Muscle of leg (tissue), 11 donors: ENCODE results near the gene ELOF1. TPM values are rescaled to one million over a fixed set of nuclear protein-coding genes. Genes with fewer than 3 reads are reported as not detected.
A peak's percentile ranks its signal among the peaks of the same experiment; 100 is the strongest.

Source experiments
- DNase-seq: peaks from one replicate; pipeline ENCODE4 v3.0.0; 2013
- H3K27ac ChIP-seq: one replicate; pipeline ENCODE4 v1.5.1; 2013; ENCODE audit warnings: mild to moderate bottlenecking, low read length, control low read depth
- H3K27me3 ChIP-seq: one replicate; pipeline ENCODE4 v1.6.1; 2013; ENCODE audit warnings: low read length; ENCODE audit not compliant: control insufficient read depth, insufficient read depth
- H3K36me3 ChIP-seq: one replicate; pipeline ENCODE4 v1.6.1; 2013; ENCODE audit warnings: low read length; ENCODE audit not compliant: control insufficient read depth, insufficient read depth
- H3K4me1 ChIP-seq: one replicate; pipeline ENCODE4 v1.6.1; 2013; ENCODE audit warnings: low read length; ENCODE audit not compliant: control insufficient read depth, insufficient read depth
- H3K4me3 ChIP-seq: one replicate; pipeline ENCODE4 v1.5.1; 2013; ENCODE audit warnings: low read length, control low read depth
- H3K9me3 ChIP-seq: replicated peaks from 2 replicates; pipeline ENCODE4 v1.6.1; 2013; ENCODE audit warnings: low read depth, low read length; ENCODE audit not compliant: control insufficient read depth
- WGBS: methylation state at CpG from one replicate; pipeline ENCODE4 v1.1.5; 2013; ENCODE audit warnings: missing lambda C conversion rate; ENCODE audit not compliant: insufficient coverage; 5-methylcytosine and 5-hydroxymethylcytosine counted together
- polyA plus RNA-seq, 8 donors: library from polyadenylated mRNA; unstranded; fragments of 120-200 nt; gene quantifications; one replicate each; pipeline versions ENCODE4 v1.2.1 to v1.2.3, GENCODE V29; 2013; ENCODE audit warnings: inconsistent platforms in 1 of 8, low replicate concordance in 1 of 8; ENCODE audit not compliant: insufficient read length in 8 of 8, insufficient read depth in 1 of 8
- total RNA-seq: library from RNA; stranded (reverse); fragments of 120-200 nt; gene quantifications from one replicate; pipeline ENCODE4 v1.2.4, GENCODE V29; 2013

The ELOF1 gene
- total and polyA plus RNA-seq, 9 donors: 32.3 to 43.3 (median 37.7) TPM

DNA sequence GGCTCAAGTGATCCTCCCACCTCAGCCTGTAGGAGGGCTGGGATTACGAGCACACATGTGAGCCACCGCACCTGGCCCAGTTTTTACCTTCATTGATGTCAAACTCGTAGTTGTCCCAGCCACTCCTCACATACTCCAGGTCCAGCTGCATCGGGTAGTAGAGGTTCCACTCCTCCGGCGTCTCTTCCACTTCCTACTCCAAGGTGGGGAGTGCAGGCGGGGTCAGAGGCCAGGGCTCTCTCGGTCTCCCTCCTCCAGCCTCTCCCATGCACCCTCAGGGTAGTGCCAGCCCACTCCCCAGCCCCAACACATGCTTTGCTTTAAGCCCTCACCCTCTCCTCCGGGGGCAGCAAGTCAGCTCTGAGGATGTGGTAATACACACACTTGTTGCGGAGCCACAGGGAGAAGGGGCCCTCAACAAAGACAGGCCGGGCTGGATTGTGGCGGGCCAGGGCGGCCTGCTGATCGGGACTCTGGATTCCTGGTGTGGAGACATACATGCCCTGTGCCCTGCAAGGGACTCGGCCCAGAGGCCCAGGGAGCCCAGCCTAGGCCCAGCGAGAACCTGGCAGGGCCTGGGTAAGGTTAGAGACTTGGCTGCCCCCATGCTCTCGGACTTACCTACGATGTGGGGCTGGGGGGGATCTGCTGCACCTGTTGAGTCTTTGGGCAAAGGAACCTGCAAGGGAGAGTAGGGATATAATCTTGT lies 51.5 kb downstream of the ELOF1 start:
- Histone ChIP-seq H3K27ac (no peak overlapping the region), H3K36me3 (peaks cover 10% of the 10 kb centered on the region), H3K4me1 (peaks cover 14% of the 10 kb centered on the region), H3K9me3 (no peaks in the 10 kb centered on the region), H3K4me3 (no peak overlapping the region), H3K27me3 (no peaks in the 10 kb centered on the region)
- WGBS: 89% methylated on average over 9 of the region's 18 CpGs
- no peak for DNase-seq

GRCh38 chr19:11506967-11507366 lies 52.1 kb downstream of the ELOF1 start:
- Histone ChIP-seq H3K9me3 (no peaks in the 10 kb centered on the region), H3K27me3 (no peaks in the 10 kb centered on the region), H3K4me3 (no peak overlapping the region), H3K27ac (no peak overlapping the region), H3K36me3 (peaks cover 10% of the 10 kb centered on the region), H3K4me1 (peaks cover 14% of the 10 kb centered on the region)
- DNase-seq: no peak
- 89% methylated on average over 4 of the region's 6 CpGs for WGBS

GRCh38 chr19:11506101-11506555 lies 52.9 kb downstream of the ELOF1 start:
- no peaks in the 10 kb centered on the region for H3K27me3 ChIP-seq
- H3K9me3 ChIP-seq: no peaks in the 10 kb centered on the region
- H3K4me3 ChIP-seq: peak overlapping the region; percentile 65
- WGBS: 19% methylated on average over 18 of the region's 20 CpGs
- DNase-seq: no peak
- peak overlapping the region; percentile 82 for H3K27ac ChIP-seq
- H3K36me3 ChIP-seq: peaks cover 6% of the 10 kb centered on the region
- peaks cover 14% of the 10 kb centered on the region for H3K4me1 ChIP-seq

- H3K9me3 ChIP-seq: no peaks in the 10 kb centered on the region
- H3K4me3 ChIP-seq: peak within 1 kb of the TSS; percentile 65
- H3K36me3 ChIP-seq: peaks cover 2% of the 10 kb centered on the region
- WGBS: under 1% methylated on average over 59 of the region's 65 CpGs
- no peaks in the 10 kb centered on the region for H3K27me3 ChIP-seq
- DNase-seq: peak; percentile 98
- H3K27ac ChIP-seq: peak within 1 kb of the TSS; percentile 89
- peaks cover 14% of the 10 kb centered on the region for H3K4me1 ChIP-seq
Measured at GRCh38 chr19:11505504-11506100, 53.4 kb downstream of the ELOF1 start, which contains the start of gene ZNF653. Gene ZNF653 (minus strand): TSS chr19:11505839. CDS start chr19:11505786, 53 bp downstream.

GRCh38 chr19:11505032-11505503 lies 54.0 kb downstream of the ELOF1 start:
- under 1% methylated on average over 29 of the region's 33 CpGs for WGBS
- Histone ChIP-seq H3K36me3 (no peaks in the 10 kb centered on the region), H3K27ac (peak overlapping the region; percentile 89), H3K27me3 (no peaks in the 10 kb centered on the region), H3K4me3 (peak overlapping the region; percentile 65), H3K4me1 (peaks cover 14% of the 10 kb centered on the region), H3K9me3 (no peaks in the 10 kb centered on the region)
- DNase-seq: peak; percentile 98

- peaks cover 14% of the 10 kb centered on the region for H3K4me1 ChIP-seq
- WGBS: 33% methylated on average over 4 of the region's 7 CpGs
- H3K9me3 ChIP-seq: no peaks in the 10 kb centered on the region
- no peak for DNase-seq
- peak overlapping the region; percentile 89 for H3K27ac ChIP-seq
- no peaks in the 10 kb centered on the region for H3K27me3 ChIP-seq
- H3K4me3 ChIP-seq: peak overlapping the region; percentile 65
- H3K36me3 ChIP-seq: no peaks in the 10 kb centered on the region
Measured at GRCh38 chr19:11504502-11505031, 54.5 kb downstream of the ELOF1 start.

Other genes with a start within 250 kb of the ELOF1 start
- gene RAB3D, start 219.6 kb downstream of the ELOF1 start, total RNA-seq: 4.3 TPM
- 10 to 100 TPM in 1 of 8 donors, 1 to 10 TPM in 7; 4.1 to 10.7 (median 6.6) TPM for gene RAB3D, start 219.6 kb downstream of the ELOF1 start, polyA plus RNA-seq
- 48.2 TPM for gene TMEM205, start 213.0 kb downstream of the ELOF1 start, total RNA-seq
- gene TMEM205, start 213.0 kb downstream of the ELOF1 start, polyA plus RNA-seq: 10 to 100 TPM; 40.1 to 53.6 (median 45.5) TPM
- gene CCDC159, start 212.7 kb downstream of the ELOF1 start, total RNA-seq: 5.2 TPM
- gene CCDC159, start 212.7 kb downstream of the ELOF1 start, polyA plus RNA-seq: 10 to 100 TPM in 2 of 8 donors, 1 to 10 TPM in 6; 5.1 to 13.7 (median 8.3) TPM
- 4.8 TPM for gene PLPPR2, start 203.8 kb downstream of the ELOF1 start, total RNA-seq
- 10 to 100 TPM; 11.0 to 16.7 (median 13.1) TPM for gene PLPPR2, start 203.8 kb downstream of the ELOF1 start, polyA plus RNA-seq
- 1.3 TPM for gene SWSAP1, start 184.6 kb downstream of the ELOF1 start, total RNA-seq
- 1 to 10 TPM; 1.4 to 1.9 (median 1.7) TPM for gene SWSAP1, start 184.6 kb downstream of the ELOF1 start, polyA plus RNA-seq
- 3.0 TPM for gene EPOR, start 174.9 kb downstream of the ELOF1 start, total RNA-seq
- gene EPOR, start 174.9 kb downstream of the ELOF1 start, polyA plus RNA-seq: 1 to 10 TPM; 2.4 to 5.3 (median 3.7) TPM
- gene RGL3, start 139.9 kb downstream of the ELOF1 start, total RNA-seq: 0.31 TPM
- gene RGL3, start 139.9 kb downstream of the ELOF1 start, polyA plus RNA-seq: 1 to 10 TPM in 1 of 8 donors, under 1 TPM in 7; 0.12 to 2.3 (median 0.43) TPM
- 0.22 TPM for gene ODAD3, start 124.1 kb downstream of the ELOF1 start, total RNA-seq
- gene ODAD3, start 124.1 kb downstream of the ELOF1 start, polyA plus RNA-seq: under 1 TPM; 0.11 to 0.49 (median 0.21) TPM
- 80.5 TPM for gene PRKCSH, start 123.6 kb downstream of the ELOF1 start, total RNA-seq
- gene PRKCSH, start 123.6 kb downstream of the ELOF1 start, polyA plus RNA-seq: 100 to 1,000 TPM; 161 to 260 (median 201) TPM
- gene ELAVL3, start 78.2 kb downstream of the ELOF1 start, total RNA-seq: 0.09 TPM
- under 1 TPM in 6 of 8 donors, not detected in 2; 0.05 to 0.16 (median 0.10) TPM for gene ELAVL3, start 78.2 kb downstream of the ELOF1 start, polyA plus RNA-seq
- gene ZNF653, start 53.4 kb downstream of the ELOF1 start, total RNA-seq: 3.4 TPM
- 1 to 10 TPM; 4.4 to 8.3 (median 5.9) TPM for gene ZNF653, start 53.4 kb downstream of the ELOF1 start, polyA plus RNA-seq
- 39.6 TPM for gene ECSIT, start 30.1 kb downstream of the ELOF1 start, total RNA-seq
- gene ECSIT, start 30.1 kb downstream of the ELOF1 start, polyA plus RNA-seq: 10 to 100 TPM; 41.6 to 51.4 (median 44.5) TPM
- gene CNN1, start 20.4 kb downstream of the ELOF1 start, total RNA-seq: 72.4 TPM
- gene CNN1, start 20.4 kb downstream of the ELOF1 start, polyA plus RNA-seq: 100 to 1,000 TPM in 2 of 8 donors, 10 to 100 TPM in 6; 40.4 to 144 (median 72.4) TPM
- gene ACP5, start 18.4 kb upstream of the ELOF1 start, total RNA-seq: 1.8 TPM
- gene ACP5, start 18.4 kb upstream of the ELOF1 start, polyA plus RNA-seq: 1 to 10 TPM in 7 of 8 donors, under 1 TPM in 1; 0.81 to 4.9 (median 1.5) TPM
- 20.5 TPM for gene ZNF627, start 38.3 kb upstream of the ELOF1 start, total RNA-seq
- gene ZNF627, start 38.3 kb upstream of the ELOF1 start, polyA plus RNA-seq: 10 to 100 TPM; 11.1 to 16.1 (median 12.9) TPM
- 9.1 TPM for gene ZNF823, start 179.7 kb upstream of the ELOF1 start, total RNA-seq
- gene ZNF823, start 179.7 kb upstream of the ELOF1 start, polyA plus RNA-seq: 1 to 10 TPM; 3.1 to 4.9 (median 4.2) TPM
- 13.2 TPM for gene ZNF441, start 207.8 kb upstream of the ELOF1 start, total RNA-seq
- 1 to 10 TPM; 5.2 to 7.2 (median 6.2) TPM for gene ZNF441, start 207.8 kb upstream of the ELOF1 start, polyA plus RNA-seq
- 4.8 TPM for gene ZNF491, start 239.3 kb upstream of the ELOF1 start, total RNA-seq
- 1 to 10 TPM; 1.9 to 4.3 (median 2.5) TPM for gene ZNF491, start 239.3 kb upstream of the ELOF1 start, polyA plus RNA-seq